ENCODE data around the gene KCNMB2. TPM values are rescaled to one million over a fixed set of nuclear protein-coding genes. Genes with fewer than 3 reads are reported as not detected.

The KCNMB2 gene
- polyA plus RNA-seq, 3 donors, result not detected

DNA sequence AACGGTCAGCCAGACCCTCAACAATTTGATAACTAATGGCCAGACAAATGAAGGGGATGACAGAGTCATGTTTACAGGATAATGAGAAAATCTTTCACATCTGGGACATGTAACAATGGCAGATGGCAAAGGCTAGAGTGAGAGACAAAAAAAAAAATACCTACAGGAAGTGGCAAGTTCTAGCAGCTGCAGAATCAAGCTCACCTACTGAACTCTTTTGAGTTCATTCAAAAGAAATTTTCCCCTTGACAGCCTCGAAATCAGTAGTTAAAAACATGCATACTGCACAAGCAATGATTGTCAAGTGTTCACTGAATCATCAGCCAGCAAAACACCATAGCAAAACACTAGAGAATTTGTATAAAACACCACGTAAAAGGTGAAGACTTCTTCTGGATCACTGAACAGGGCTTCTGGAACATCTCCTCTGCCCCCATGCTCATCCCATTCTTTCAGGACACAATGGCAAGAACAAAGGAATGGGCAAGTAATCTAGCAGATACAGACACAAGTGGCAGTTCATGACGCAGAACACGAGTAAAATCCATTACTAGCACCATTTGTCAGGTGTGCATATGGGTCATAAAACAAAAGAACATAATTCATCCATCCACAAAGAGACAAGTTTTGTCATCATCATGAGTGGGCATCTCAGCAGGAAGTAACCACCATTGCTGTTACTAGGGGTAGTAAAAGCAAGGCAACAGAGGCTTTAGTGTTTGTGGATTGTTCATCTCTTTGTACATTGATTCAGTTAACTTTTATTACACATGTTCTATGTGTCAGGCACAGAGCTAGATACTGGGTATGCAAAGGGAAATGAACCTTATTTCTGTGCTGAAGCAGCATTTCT lies 13.8 kb upstream of the KCNMB2 start:
- Histone ChIP-seq H3K27me3 (ENCODE audit: control insufficient read depth in 2 of 2, insufficient read depth in 2 of 2, low read length in 2 of 2) (no peaks in the 10 kb centered on the region), H2AFZ (ENCODE audit: insufficient read depth, low read depth, low read length, poor library complexity, severe bottlenecking) (no peak overlapping the region), H3K9me3 (replicated peaks in 1 of 2; ENCODE audit: control insufficient read depth in 1 of 2, insufficient read depth in 1 of 2, low read length in 2 of 2) (no peaks in the 10 kb centered on the region), H3K36me3 (replicated peaks in 1 of 2; ENCODE audit: control insufficient read depth in 1 of 2, insufficient read depth in 2 of 2, low read length in 2 of 2) (no peaks in the 10 kb centered on the region), H4K20me1 (ENCODE audit: insufficient read depth, low read length) (no peaks in the 10 kb centered on the region), H3K4me1 (ENCODE audit: control insufficient read depth in 1 of 2, insufficient read depth in 2 of 2, low read length in 2 of 2) (no peaks in the 10 kb centered on the region), H3K27ac (ENCODE audit: low read depth in 1 of 2, low read length in 2 of 2) (no peak overlapping the region), H3K9ac (ENCODE audit: insufficient read depth, low read length, poor library complexity, severe bottlenecking) (no peak overlapping the region), H3K4me3 (replicated peaks in 1 of 3; ENCODE audit: low read depth in 2 of 3, low read length in 3 of 3) (no peak overlapping the region), H3K4me2 (replicated peaks; ENCODE audit: extremely low read depth, low read length, poor library complexity, severe bottlenecking) (no peak overlapping the region), H3K79me2 (ENCODE audit: insufficient read depth, low read length) (no peaks in the 10 kb centered on the region)
- intact Hi-C loops (cut with micrococcal nuclease), result no loop called here
- no peaks in the 10 kb centered on the region for H3K4me1 Mint-ChIP-seq
- no peak for TF ChIP-seq CTCF (IDR thresholded peaks at IDR 0.05)
- DNase-seq, result no peak
- 76% methylated on average over 2 of the region's 5 CpGs for WGBS (ENCODE audit: insufficient coverage)
- H3K36me3 Mint-ChIP-seq, result no peaks in the 10 kb centered on the region
- H3K27ac Mint-ChIP-seq, result no peak overlapping the region
- peaks cover 0 to 3% (median 0%) of the 10 kb centered on the region in 7 donors for H3K9me3 Mint-ChIP-seq
- no peak overlapping the region for H3K4me3 Mint-ChIP-seq
- peaks cover 0 to 4% (median 2%) of the 10 kb centered on the region in 3 donors for H3K27me3 Mint-ChIP-seq (ENCODE audit: low read depth in 3 of 3)

DNA sequence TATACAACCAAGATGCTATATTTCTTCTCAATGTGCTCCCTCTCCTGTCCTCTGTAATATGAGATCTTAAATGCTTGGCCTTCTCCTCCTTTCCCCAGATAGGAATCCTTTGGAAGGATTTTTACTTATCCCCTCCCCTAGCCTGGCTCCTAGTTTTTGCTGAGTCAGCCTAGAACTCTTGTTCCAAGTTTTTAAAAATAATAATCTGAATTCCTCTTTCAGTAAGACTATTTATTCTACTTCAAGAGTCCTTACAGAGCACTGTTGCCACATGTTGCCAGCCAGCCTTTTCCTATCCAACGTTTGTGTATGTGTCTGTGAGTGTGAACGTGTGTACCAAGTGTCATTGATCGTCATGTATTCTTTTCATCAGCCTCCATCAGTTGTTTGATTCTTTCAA lies 11.0 kb upstream of the KCNMB2 start:
- H3K79me2 ChIP-seq (ENCODE audit: insufficient read depth, low read length), result no peaks in the 10 kb centered on the region
- Mint-ChIP-seq H3K4me1 (no peaks in the 10 kb centered on the region), H3K9me3 (peaks cover 0 to 3% (median 0%) of the 10 kb centered on the region in 7 donors), H3K36me3 (no peaks in the 10 kb centered on the region), H3K27me3 (ENCODE audit: low read depth in 3 of 3) (peaks cover 0 to 2% (median 2%) of the 10 kb centered on the region in 3 donors), H3K27ac (no peak overlapping the region), H3K4me3 (no peak overlapping the region)
- intact Hi-C loops (cut with micrococcal nuclease), result no loop called here
- no peaks in the 10 kb centered on the region for H3K36me3 ChIP-seq (replicated peaks in 1 of 2; ENCODE audit: control insufficient read depth in 1 of 2, insufficient read depth in 2 of 2, low read length in 2 of 2)
- H3K9me3 ChIP-seq (replicated peaks in 1 of 2; ENCODE audit: control insufficient read depth in 1 of 2, insufficient read depth in 1 of 2, low read length in 2 of 2), result no peaks in the 10 kb centered on the region
- no CpG with 5 or more reads among the region's 3 CpGs for WGBS (ENCODE audit: insufficient coverage)
- no peak overlapping the region for H3K4me2 ChIP-seq (replicated peaks; ENCODE audit: extremely low read depth, low read length, poor library complexity, severe bottlenecking)
- TF ChIP-seq CTCF (IDR thresholded peaks at IDR 0.05), result no peak
- no peaks in the 10 kb centered on the region for H4K20me1 ChIP-seq (ENCODE audit: insufficient read depth, low read length)
- no peaks in the 10 kb centered on the region for H3K27me3 ChIP-seq (ENCODE audit: control insufficient read depth in 2 of 2, insufficient read depth in 2 of 2, low read length in 2 of 2)
- no peak overlapping the region for H3K9ac ChIP-seq (ENCODE audit: insufficient read depth, low read length, poor library complexity, severe bottlenecking)
- H3K27ac ChIP-seq (ENCODE audit: low read depth in 1 of 2, low read length in 2 of 2), result no peak overlapping the region
- H3K4me1 ChIP-seq (ENCODE audit: control insufficient read depth in 1 of 2, insufficient read depth in 2 of 2, low read length in 2 of 2), result no peaks in the 10 kb centered on the region
- DNase-seq, result no peak
- no peak overlapping the region for H2AFZ ChIP-seq (ENCODE audit: insufficient read depth, low read depth, low read length, poor library complexity, severe bottlenecking)
- no peak overlapping the region for H3K4me3 ChIP-seq (replicated peaks in 1 of 3; ENCODE audit: low read depth in 2 of 3, low read length in 3 of 3)
